ENCODE data around the gene LYPD6.

DNA sequence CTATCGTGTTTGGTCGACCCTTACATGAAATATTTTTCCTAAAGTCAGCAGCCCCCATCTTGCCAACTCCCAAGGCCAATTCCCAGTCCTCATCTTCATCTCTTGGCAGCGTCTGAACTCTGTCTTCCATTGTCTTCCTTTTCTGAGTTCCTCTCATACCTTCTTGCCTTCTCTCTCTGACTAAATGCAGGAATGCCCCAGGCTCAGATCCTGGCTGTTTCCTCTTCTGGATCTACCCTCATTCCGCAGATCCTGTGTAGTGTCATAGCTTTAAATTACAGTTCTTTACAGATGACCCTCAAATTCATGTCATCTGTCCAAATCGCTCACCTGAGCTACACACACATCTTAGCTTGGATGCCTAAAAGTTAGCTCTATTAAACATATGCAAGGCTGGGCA lies 162.5 kb downstream of the LYPD6 start:
- TF ChIP-seq, protein P1, sequence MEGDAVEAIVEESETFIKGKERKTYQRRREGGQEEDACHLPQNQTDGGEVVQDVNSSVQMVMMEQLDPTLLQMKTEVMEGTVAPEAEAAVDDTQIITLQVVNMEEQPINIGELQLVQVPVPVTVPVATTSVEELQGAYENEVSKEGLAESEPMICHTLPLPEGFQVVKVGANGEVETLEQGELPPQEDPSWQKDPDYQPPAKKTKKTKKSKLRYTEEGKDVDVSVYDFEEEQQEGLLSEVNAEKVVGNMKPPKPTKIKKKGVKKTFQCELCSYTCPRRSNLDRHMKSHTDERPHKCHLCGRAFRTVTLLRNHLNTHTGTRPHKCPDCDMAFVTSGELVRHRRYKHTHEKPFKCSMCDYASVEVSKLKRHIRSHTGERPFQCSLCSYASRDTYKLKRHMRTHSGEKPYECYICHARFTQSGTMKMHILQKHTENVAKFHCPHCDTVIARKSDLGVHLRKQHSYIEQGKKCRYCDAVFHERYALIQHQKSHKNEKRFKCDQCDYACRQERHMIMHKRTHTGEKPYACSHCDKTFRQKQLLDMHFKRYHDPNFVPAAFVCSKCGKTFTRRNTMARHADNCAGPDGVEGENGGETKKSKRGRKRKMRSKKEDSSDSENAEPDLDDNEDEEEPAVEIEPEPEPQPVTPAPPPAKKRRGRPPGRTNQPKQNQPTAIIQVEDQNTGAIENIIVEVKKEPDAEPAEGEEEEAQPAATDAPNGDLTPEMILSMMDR (IDR thresholded peaks at IDR 0.05), result no peak
- TF ChIP-seq EZH2 (IDR thresholded peaks at IDR 0.05), result no peak
